ENCODE results near the gene CCDC172.
"Not testable (repeated sequence)": the region's sequence is repeated elsewhere in the genome, so short reads cannot be mapped to it uniquely, and the experiment has no call there.

Gene CCDC172

GRCh38 chr10:116352125-116352524, 27.9 kb downstream of the CCDC172 start:
- no peak for DNase-seq

- DNase-seq: no peak
Measured at GRCh38 chr10:116353817-116354216, 29.6 kb downstream of the CCDC172 start.

GRCh38 chr10:116355341-116355740, 31.1 kb downstream of the CCDC172 start:
- no peak for DNase-seq

DNA sequence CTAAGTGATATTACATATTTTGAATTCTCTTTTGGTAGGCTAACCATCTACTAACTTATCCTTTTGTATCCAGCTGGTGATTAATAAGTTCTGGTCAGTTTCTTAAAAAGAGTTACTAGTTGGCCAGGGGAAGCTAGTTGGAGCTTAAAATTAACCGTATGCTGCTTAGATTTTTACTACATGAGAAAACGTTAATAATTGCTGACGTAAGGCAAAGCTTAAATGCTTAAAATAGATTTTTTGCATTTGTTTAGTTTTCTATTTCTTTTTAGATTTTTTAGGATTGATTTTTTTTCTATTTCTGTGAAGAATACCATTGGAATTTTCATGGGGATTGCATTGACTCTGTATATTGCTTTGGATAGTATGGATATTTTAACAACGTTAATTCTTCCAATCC, 32.6 kb downstream of the CCDC172 start:
- no peak for DNase-seq

- DNase-seq: no peak
Measured at GRCh38 chr10:116364868-116365267, 40.6 kb downstream of the CCDC172 start.

DNA sequence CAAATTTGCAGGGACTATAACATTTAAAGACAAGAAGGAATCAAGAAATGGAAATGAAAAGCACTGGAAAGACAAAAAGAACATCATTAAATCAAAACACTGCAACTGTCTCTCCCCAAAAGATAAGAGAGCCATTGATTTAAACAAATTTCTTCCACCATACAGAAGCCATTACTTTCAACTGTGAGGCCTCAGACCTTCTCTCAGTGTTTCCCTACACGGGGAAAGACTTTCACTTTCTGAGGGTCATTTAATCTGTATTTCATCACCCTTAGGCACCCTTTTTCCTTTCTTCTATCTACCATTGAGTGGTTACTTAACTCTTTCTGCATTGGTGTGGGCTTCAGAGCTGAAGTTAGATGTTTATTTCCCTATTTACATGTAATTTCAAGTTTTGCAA, 47.5 kb downstream of the CCDC172 start:
- DNase-seq: no peak

GRCh38 chr10:116382290-116382689, 58.0 kb downstream of the CCDC172 start:
- no peak for DNase-seq

GRCh38 chr10:116385311-116385710, 61.1 kb downstream of the CCDC172 start:
- DNase-seq: no peak

GRCh38 chr10:116385994-116386809, 62.0 kb downstream of the CCDC172 start:
- DNase-seq: no peak

GRCh38 chr10:116393246-116393831, 69.1 kb downstream of the CCDC172 start:
- DNase-seq: not testable (repeated sequence)

DNA sequence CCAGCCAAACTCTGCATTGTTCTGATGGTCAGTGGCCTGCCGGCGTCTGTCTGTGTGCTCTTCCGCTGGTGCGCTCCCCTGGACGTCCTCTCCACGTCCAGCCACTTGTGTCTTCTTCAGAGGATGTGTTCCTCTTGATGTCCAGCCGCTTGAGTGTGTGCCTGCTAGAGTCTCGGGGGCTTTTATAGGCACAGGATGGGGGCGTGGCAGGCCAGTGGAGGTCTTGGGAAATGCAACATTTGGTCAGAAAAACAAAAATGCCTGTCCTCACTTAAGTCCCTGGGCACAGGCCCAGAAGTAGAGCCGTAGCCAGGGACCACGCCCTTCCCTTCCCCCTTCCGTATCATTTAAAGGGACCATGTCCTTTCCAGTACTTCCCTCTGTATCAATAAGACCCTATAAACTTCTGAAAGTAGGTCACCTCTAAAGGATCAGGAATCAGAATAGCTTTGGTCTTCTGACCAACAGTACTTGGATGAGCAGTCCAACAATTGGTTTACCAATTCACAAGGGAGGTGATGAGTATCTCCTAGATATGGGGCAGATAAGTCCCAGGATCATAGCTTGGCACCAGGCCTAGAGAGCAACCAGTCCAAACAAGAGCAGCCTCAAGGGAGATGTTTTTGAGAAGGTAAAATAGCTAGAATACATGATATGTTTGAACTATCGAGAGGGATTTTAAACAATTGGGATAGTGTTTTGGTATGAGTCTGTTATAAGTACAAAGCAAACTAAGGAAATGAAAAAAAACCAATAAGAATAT, 71.2 kb downstream of the CCDC172 start:
- no peak for DNase-seq

DNA sequence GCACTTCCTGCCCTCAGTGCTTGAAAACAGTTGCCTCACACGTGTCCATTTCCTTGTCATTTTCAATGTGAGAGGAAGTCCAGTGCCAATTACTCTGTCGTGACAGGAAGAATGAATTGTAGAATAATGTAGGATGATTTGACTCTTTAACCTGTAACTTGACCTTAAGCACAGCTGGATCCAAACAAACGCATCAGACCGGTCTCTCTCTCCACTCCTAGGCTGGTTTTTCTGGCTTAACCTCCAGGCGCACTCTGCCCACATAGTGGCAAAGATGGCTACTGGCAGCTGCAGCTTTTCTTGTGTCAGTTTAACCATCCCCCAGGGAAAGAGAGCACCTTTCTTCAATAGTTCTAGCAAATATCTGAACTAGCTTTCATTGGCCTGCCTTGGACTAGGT, 74.0 kb downstream of the CCDC172 start:
- no peak for DNase-seq

DNA sequence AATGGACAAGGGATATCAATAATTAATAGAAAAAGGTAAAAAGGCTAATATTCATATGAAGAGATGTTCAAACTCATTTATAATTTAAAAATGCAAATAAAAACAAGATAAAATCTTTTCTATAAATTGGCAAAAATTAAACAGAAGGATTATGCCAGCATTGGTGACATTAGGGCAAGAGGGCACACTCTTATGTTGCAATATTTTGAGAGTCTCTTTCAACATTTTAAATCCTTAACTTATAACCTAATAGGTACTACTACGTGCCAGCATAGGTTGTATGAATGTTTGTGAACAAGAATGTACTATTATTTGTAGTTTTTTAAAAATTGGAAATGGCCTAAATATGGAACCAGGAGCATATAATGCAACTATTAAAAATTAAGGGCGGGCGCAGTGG, 78.6 kb downstream of the CCDC172 start:
- DNase-seq: no peak

GRCh38 chr10:116403740-116404250, 79.5 kb downstream of the CCDC172 start:
- DNase-seq: no peak

GRCh38 chr10:116408719-116409118, 84.5 kb downstream of the CCDC172 start:
- DNase-seq: no peak

DNA sequence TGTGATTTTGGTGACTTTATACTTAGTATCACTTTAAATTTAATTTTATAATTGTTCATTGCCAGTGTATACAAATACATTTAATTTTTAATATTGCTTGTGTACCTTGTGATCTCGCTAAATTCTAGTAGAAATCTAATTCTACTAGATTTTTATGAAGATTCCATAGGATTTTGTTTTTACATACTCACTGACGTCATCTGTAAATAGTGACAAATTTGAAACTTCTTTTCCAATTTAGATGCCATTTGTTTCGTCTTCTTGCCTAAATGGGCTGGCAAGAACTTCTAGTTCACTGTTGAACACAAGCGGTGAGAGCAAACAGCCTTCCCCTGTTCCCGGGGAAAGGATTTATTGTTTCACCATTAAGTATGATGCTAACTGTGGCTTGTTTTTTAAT, 86.1 kb downstream of the CCDC172 start:
- no peak for DNase-seq

DNA sequence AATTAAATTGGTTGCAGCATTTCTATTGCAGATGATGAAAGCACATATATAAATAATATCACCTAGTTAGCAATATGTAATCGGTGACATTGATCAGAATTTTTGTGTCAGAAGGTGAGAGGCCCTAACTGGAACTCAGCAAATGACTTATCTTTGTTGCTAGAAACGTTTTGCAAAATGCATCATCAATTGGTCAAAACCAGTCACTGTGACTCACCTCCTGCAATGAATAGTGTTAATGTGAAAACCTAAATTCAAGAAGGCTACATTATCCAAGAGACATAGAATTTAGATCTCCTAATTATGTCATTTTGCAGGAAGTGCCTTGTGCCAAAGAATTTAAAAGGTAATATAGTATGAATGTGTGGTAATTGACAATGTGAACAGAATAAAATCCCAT, 93.6 kb downstream of the CCDC172 start:
- no peak for DNase-seq

- no peak for DNase-seq
Measured at GRCh38 chr10:116418389-116418788, 94.1 kb downstream of the CCDC172 start.

GRCh38 chr10:116421815-116422214, 97.6 kb downstream of the CCDC172 start:
- no peak for DNase-seq

DNA sequence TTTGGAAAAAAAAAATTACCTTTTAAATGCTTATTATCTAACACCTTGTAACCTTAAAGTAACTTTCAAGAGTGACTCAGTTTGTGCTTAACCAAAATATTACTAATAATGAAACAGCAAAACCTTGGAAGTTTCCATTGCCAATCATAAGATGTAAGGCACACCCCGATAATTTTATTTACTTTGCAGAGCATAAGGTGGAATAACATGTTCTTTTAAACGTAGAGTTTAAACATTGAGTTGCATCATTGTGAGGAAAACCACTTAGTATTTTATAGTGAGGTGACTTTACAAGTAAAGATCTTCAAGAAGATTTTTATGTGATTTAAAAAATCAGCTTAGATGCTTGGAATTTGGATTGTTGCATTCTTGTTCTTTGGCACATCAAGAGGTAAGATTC, 103.4 kb downstream of the CCDC172 start, which contains the start of gene PNLIPRP3:
PNLIPRP3 (plus strand) TSS at position 177 of the 400 bp plus-strand sequence; CDS start at position 343, 166 bp downstream.
- DNase-seq: no peak

DNA sequence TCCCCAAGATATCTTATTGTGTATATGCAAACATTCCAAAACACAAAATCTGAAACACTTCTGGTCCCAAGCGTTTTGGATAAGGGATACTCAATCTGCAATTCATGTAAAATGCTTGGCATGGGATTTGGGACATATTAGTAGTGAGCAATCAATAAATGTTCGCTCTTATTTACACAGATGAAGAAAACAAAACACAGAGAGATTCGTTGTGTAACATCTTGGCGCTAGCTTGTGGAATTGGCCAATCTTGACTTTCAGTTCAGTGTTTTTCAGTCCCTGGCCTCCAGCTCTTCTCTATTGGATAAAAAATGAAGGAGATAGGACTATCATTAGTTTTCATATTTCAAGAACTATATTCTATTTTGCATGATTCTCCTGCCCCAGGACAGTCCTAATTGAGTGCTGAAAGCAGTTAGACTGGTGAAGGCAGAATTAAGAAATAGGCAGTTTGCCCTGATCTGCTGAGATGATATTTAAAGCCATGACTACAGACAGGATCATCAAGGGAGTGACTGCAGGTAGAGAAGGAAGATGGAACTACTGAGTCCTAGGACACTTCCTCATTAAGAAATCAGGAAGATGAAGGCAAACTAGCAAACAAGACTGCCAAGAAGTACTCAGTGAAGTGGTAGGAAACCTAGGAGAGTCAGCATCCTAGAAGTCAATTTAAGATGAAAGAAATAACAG, 105.2 kb downstream of the CCDC172 start:
- no peak for DNase-seq
